GM12878 (cell line): ENCODE measurements around the gene ANKRD45. TPM values are rescaled to one million over a fixed set of nuclear protein-coding genes. Genes with fewer than 3 reads are reported as not detected.

Experiments
- ATAC-seq: fragments of 200-7000 bp; cut with Tn5 transposase; 3 replicates; pipeline ENCODE4 v1.9.1; 2020; ENCODE audit warnings: mild to moderate bottlenecking, moderate library complexity
- BruUV-seq: library from RNA; stranded (reverse); fragments of 400-500 nt; replicated peaks from 2 replicates; lab custom pipeline; 2021; lab: Mats Ljungman, UMichigan
- CTCF ChIA-PET: fragments of 300-600 bp; sonication (Branson Sonifier 250); formaldehyde crosslinking; extraction: SDS; loops from one replicate; lab custom pipeline; 2021; ENCODE audit warnings: inconsistent platforms; lab: Yijun Ruan, JAX
- POLR2A ChIA-PET: fragments of 350-600 bp; formaldehyde crosslinking; extraction: SDS; loops from one replicate; lab custom pipeline; 2021; ENCODE audit warnings: inconsistent platforms; lab: Charles Lee
- RAD21 ChIA-PET: fragments of 300-600 bp; sonication (Branson Sonifier 250); formaldehyde crosslinking; loops from one replicate; lab custom pipeline; 2023; ENCODE audit warnings: antibody characterized with exemption; ENCODE audit not compliant: unreplicated experiment; lab: Charles Lee
- SMC1A ChIA-PET: fragments of 300-600 bp; sonication (Branson Sonifier 250); formaldehyde crosslinking; loops from one replicate; lab custom pipeline; 2023; ENCODE audit not compliant: unreplicated experiment, uncharacterized antibody; lab: Charles Lee
- DNase-seq: peaks from one replicate; pipeline ENCODE4 v3.0.0-alpha.2; 2011; ENCODE audit warnings: low read depth, low spot score
- FAIRE-seq: peaks from 3 replicates; lab custom pipeline; 2011; peaks lifted over from hg19 to GRCh38; lab: Jason Lieb, UNC
- H2AFZ ChIP-seq: 2 replicates; pipeline ENCODE4 v1.6.0; 2011; ENCODE audit warnings: low read depth, low read length, control low read depth; ENCODE audit not compliant: control insufficient read depth
- H3K27ac ChIP-seq: 2 replicates; pipeline ENCODE4 v1.5.1; 2011; ENCODE audit warnings: control low read depth; ENCODE audit not compliant: control insufficient read depth, insufficient read depth
- H3K27me3 ChIP-seq, 2 experiments: replicated peaks in 1 of 2; 2 replicates each; pipeline versions ENCODE4 v1.6.0 to v1.6.1; 2011; ENCODE audit warnings: low read length in 1 of 2; ENCODE audit not compliant: control insufficient read depth in 2 of 2, insufficient read depth in 2 of 2
- H3K36me3 ChIP-seq, 2 experiments: 2 replicates each; pipeline ENCODE4 v1.5.1; 2011; ENCODE audit warnings: low read length in 1 of 2; ENCODE audit not compliant: control insufficient read depth in 2 of 2, insufficient read depth in 2 of 2
- H3K4me1 ChIP-seq: 2 replicates; pipeline ENCODE4 v1.6.1; 2011; ENCODE audit warnings: mild to moderate bottlenecking, low read length, moderate library complexity, mixed read lengths; ENCODE audit not compliant: control insufficient read depth, insufficient read depth
- H3K4me2 ChIP-seq: 2 replicates; pipeline ENCODE4 v1.6.0; 2011; ENCODE audit warnings: control low read depth; ENCODE audit not compliant: control insufficient read depth, insufficient read depth
- H3K4me3 ChIP-seq: fragments of 200-600 bp; sonication (generic); 2 replicates; pipeline ENCODE4 v1.5.1; 2016
- H3K79me2 ChIP-seq: 2 replicates; pipeline ENCODE4 v1.6.0; 2011; ENCODE audit warnings: low read length; ENCODE audit not compliant: control insufficient read depth, insufficient read depth
- H3K9ac ChIP-seq: 2 replicates; pipeline ENCODE4 v1.8.0; 2011; ENCODE audit warnings: low read length, control low read depth, mixed read lengths; ENCODE audit not compliant: control insufficient read depth, insufficient read depth
- H3K9me3 ChIP-seq: replicated peaks from 3 replicates; pipeline ENCODE4 v1.5.1; 2011; ENCODE audit warnings: mild to moderate bottlenecking, low read length; ENCODE audit not compliant: control insufficient read depth, insufficient read depth
- H4K20me1 ChIP-seq: 2 replicates; pipeline ENCODE4 v1.6.0; 2011; ENCODE audit not compliant: control insufficient read depth, insufficient read depth
- BCLAF1 ChIP-seq: fragments of 450-650 bp; IDR thresholded peaks from 2 replicates; pipeline ENCODE4 v1.6.1; 2017; ENCODE audit warnings: antibody characterized with exemption, mild to moderate bottlenecking, moderate library complexity
- CEBPB ChIP-seq, 2 experiments: fragments of 150-350 bp in 1 of 2; IDR thresholded peaks; 2 replicates each; pipeline ENCODE4 v1.6.1; 2012 to 2014; ENCODE audit warnings: low read depth in 2 of 2, low read length in 2 of 2, borderline replicate concordance in 1 of 2, inconsistent platforms in 1 of 2
- CTCF ChIP-seq, 3 experiments: IDR thresholded peaks in 2 of 3; conservative IDR thresholded peaks in 1 of 3; 2 replicates each; pipeline ENCODE4 v1.5.1; 2011; ENCODE audit warnings: low read depth in 3 of 3, low read length in 3 of 3, mild to moderate bottlenecking in 3 of 3, control low read depth in 2 of 3, moderate library complexity in 2 of 3, inconsistent platforms in 1 of 3, mixed read lengths in 1 of 3; ENCODE audit not compliant: control insufficient read depth in 2 of 3, insufficient read depth in 1 of 3; ENCODE audit errors: extremely low read depth in 1 of 3
- FOXM1 ChIP-seq: IDR thresholded peaks from 2 replicates; pipeline ENCODE4 v1.6.1; 2012; ENCODE audit warnings: low read depth, mild to moderate bottlenecking, inconsistent platforms, low read length, moderate library complexity
- KAT2A ChIP-seq: conservative IDR thresholded peaks from 2 replicates; pipeline ENCODE4 v1.6.1; 2011; ENCODE audit warnings: low read depth, low read length; ENCODE audit not compliant: control insufficient read depth
- LARP7 ChIP-seq: fragments of 450-650 bp; IDR thresholded peaks from 2 replicates; pipeline ENCODE4 v1.6.1; 2017; ENCODE audit warnings: mild to moderate bottlenecking
- MAX ChIP-seq: IDR thresholded peaks from 2 replicates; pipeline ENCODE4 v1.6.1; 2012; ENCODE audit warnings: low read depth, low read length, improper control_type of control experiment
- MTA3 ChIP-seq: IDR thresholded peaks from 2 replicates; pipeline ENCODE4 v1.6.1; 2012; ENCODE audit warnings: low read length, inconsistent platforms, borderline replicate concordance
- MYC ChIP-seq: IDR thresholded peaks from 2 replicates; pipeline ENCODE4 v1.6.1; 2011; ENCODE audit warnings: mild to moderate bottlenecking, low read length, moderate library complexity, inconsistent platforms; ENCODE audit not compliant: insufficient read depth, insufficient replicate concordance, insufficient read length, severe bottlenecking
- SIN3A ChIP-seq: IDR thresholded peaks from 2 replicates; pipeline ENCODE4 v1.6.1; 2012; ENCODE audit warnings: low read depth, low read length, improper control_type of control experiment
- SIX5 ChIP-seq: IDR thresholded peaks from 2 replicates; pipeline ENCODE4 v1.6.1; 2011; ENCODE audit warnings: mild to moderate bottlenecking, low read depth, low read length, moderate library complexity; ENCODE audit not compliant: severe bottlenecking
- WGBS: methylation state at CpG from one replicate; pipeline ENCODE4 v1.1.6; 2016; ENCODE audit warnings: low lambda C conversion rate; ENCODE audit not compliant: insufficient replicate concordance, insufficient coverage; ENCODE audit errors: missing lambda C conversion rate; 5-methylcytosine and 5-hydroxymethylcytosine counted together
- in situ Hi-C: fragments of 300-500 bp; cut with MboI; formaldehyde crosslinking; loops from 9 replicates; pipeline ENCODE4 v1.14.3; 2018; ENCODE audit warnings: mixed read lengths
- intact Hi-C: fragments of 100-400 bp; cut with micrococcal nuclease; formaldehyde crosslinking; loops from one replicate; pipeline ENCODE4 v1.14.2; 2022; ENCODE audit not compliant: unreplicated experiment
- polyA plus RNA-seq, 11 experiments: library from polyadenylated mRNA; depleted of rRNA in 4 of 11; unstranded in 6 of 11; stranded (reverse) in 5 of 11; fragments of >200 nt; fragmentation: Nextera tagmentation in 4 of 11; fragmentation: Illumina TruSeq in 1 of 11; extraction: Ambion mirVana in 4 of 11; extraction: Trizol in 1 of 11; gene quantifications; 1 replicate in 1 of 11; 2 replicates in 10 of 11; pipeline versions ENCODE4 v1.2.1 to v1.2.3, GENCODE V29; 2011 to 2016; ENCODE audit warnings: inconsistent platforms in 2 of 11, missing spikeins in 2 of 11, low read depth in 1 of 11
- total RNA-seq, 4 experiments: library from RNA; depleted of rRNA in 3 of 4; stranded (reverse); fragments of >200 nt in 3 of 4; fragmentation: Illumina TruSeq in 1 of 4; extraction: Trizol in 1 of 4; gene quantifications; 2 replicates each; pipeline versions ENCODE4 v1.2.1 to v1.2.3, GENCODE V29; 2013 to 2021

Gene ANKRD45
- total and polyA plus RNA-seq, 10 of the 15 experiments (the other 5 are each of a cell fraction or from before 2014, with no cell fraction given): 0.04 to 0.15 (median 0.13) TPM; not detected in 5

- no peaks in the 10 kb centered on the region for H3K36me3 ChIP-seq
- no peaks in the 10 kb centered on the region for H4K20me1 ChIP-seq
- no peak for ATAC-seq
- POLR2A ChIA-PET: no interaction called here
- DNase-seq: no peak
- H3K27ac ChIP-seq: no peak overlapping the region
- no peaks in the 10 kb centered on the region for H3K4me1 ChIP-seq
- CTCF ChIA-PET: no interaction called here
- in situ Hi-C loops: no loop called here
- no peaks in the 10 kb centered on the region; a peak in 1 of 4 replicates for H3K27me3 ChIP-seq
- no peak overlapping the region for H3K4me3 ChIP-seq
- RAD21 ChIA-PET: no interaction called here
- SMC1A ChIA-PET: interaction anchor here (1.4 kb wide), 1 partner anchor 11 kb away, joined by 3 read pairs; no protein-coding TSS in a partner anchor
- no peaks in the 10 kb centered on the region for H3K79me2 ChIP-seq
- H3K4me2 ChIP-seq: no peak overlapping the region
- TF ChIP-seq SIN3A: no peak
- peak in 1 of 3 experiments; percentile 10; a peak in 1 of 6 replicates for TF ChIP-seq CTCF (IDR thresholded peaks at IDR 0.05 in 2 of 3, conservative IDR thresholded peaks at IDR 0.05 in 1 of 3; ENCODE audit: control insufficient read depth in 2 of 3, extremely low read depth in 1 of 3, insufficient read depth in 1 of 3, low read depth in 3 of 3, low read length in 3 of 3)
- no peaks in the 10 kb centered on the region; the same call in 2 of the 3 replicates for H3K9me3 ChIP-seq
- FAIRE-seq: no peak
- BruUV-seq: no TSS peak
- no peak overlapping the region for H3K9ac ChIP-seq
- intact Hi-C loops: no loop called here
- H2AFZ ChIP-seq: no peak overlapping the region
- 4% methylated on average over 3 of the region's 3 CpGs for WGBS
Observed at GRCh38 chr1:173628888-173629287, 40.8 kb downstream of the ANKRD45 start.

GRCh38 chr1:173627269-173627668 is 42.4 kb downstream of the ANKRD45 start:
- Histone ChIP-seq H4K20me1 (no peaks in the 10 kb centered on the region), H3K36me3 (no peaks in the 10 kb centered on the region), H3K27me3 (no peaks in the 10 kb centered on the region; a peak in 1 of 4 replicates), H3K4me1 (no peaks in the 10 kb centered on the region), H3K4me2 (no peak overlapping the region), H3K27ac (no peak overlapping the region), H3K9me3 (no peaks in the 10 kb centered on the region; the same call in 2 of the 3 replicates), H3K79me2 (no peaks in the 10 kb centered on the region), H3K9ac (no peak overlapping the region), H3K4me3 (no peak overlapping the region), H2AFZ (no peak overlapping the region)
- FAIRE-seq (no peak), ATAC-seq (no peak), DNase-seq (no peak)
- ChIA-PET CTCF (interaction anchor here (1.1 to 1.4 kb wide), 2 partner anchors 192 to 197 kb away, joined by 3 read pairs; no protein-coding TSS in a partner anchor), RAD21 (no interaction called here), SMC1A (no interaction called here), POLR2A (no interaction called here)
- intact Hi-C loops (no loop called here), in situ Hi-C loops (no loop called here)
- BruUV-seq: no TSS peak
- TF ChIP-seq MAX: no peak
- no peak for TF ChIP-seq LARP7
- TF ChIP-seq FOXM1: no peak
- TF ChIP-seq SIX5: no peak
- no peak for TF ChIP-seq KAT2A
- TF ChIP-seq MTA3: no peak
- TF ChIP-seq BCLAF1: no peak
- no peak for TF ChIP-seq MYC
- TF ChIP-seq CEBPB (IDR thresholded peaks at IDR 0.05; ENCODE audit: borderline replicate concordance in 1 of 2, low read depth in 2 of 2, low read length in 2 of 2): no peak
